Central memory CD8-positive, alpha-beta T cell (primary cell): Measurements from ENCODE around the gene RNF168.
"Not testable (repeated sequence)": the region's sequence is repeated elsewhere in the genome, so short reads cannot be mapped to it uniquely, and the experiment has no call there.

Source experiments
- ATAC-seq: fragments of 150-1000 bp; cut with Tn5 transposase; replicated peaks from 2 replicates; pipeline ENCODE4 v1.10.0; 2022; ENCODE audit warnings: mild to moderate bottlenecking, moderate FRiP score, moderate number of reproducible peaks; ENCODE audit not compliant: poor library complexity, severe bottlenecking; ENCODE audit errors: extremely low read depth
- DNase-seq, 2 donors: peaks; one replicate each; pipeline ENCODE4 v3.0.0; 2021; ENCODE audit warnings: low spot score in 2 of 2
- H3K27ac Mint-ChIP-seq: one replicate; pipeline ENCODE4 v1.8.0; 2022; ENCODE audit warnings: low read depth, mild to moderate bottlenecking, moderate library complexity, mixed read lengths
- H3K27me3 Mint-ChIP-seq: one replicate; pipeline ENCODE4 v1.8.0; 2022; ENCODE audit warnings: mixed read lengths
- H3K36me3 Mint-ChIP-seq: one replicate; pipeline ENCODE4 v1.8.0; 2022; ENCODE audit warnings: mild to moderate bottlenecking, moderate library complexity, mixed read lengths; ENCODE audit not compliant: insufficient read depth
- H3K4me1 Mint-ChIP-seq: one replicate; pipeline ENCODE4 v1.8.0; 2022; ENCODE audit warnings: mixed read lengths
- H3K4me3 Mint-ChIP-seq: one replicate; pipeline ENCODE4 v1.8.0; 2022; ENCODE audit warnings: mild to moderate bottlenecking, moderate library complexity, mixed read lengths
- H3K9me3 Mint-ChIP-seq: one replicate; pipeline ENCODE4 v1.8.0; 2022; ENCODE audit warnings: mixed read lengths

The RNF168 gene

DNA sequence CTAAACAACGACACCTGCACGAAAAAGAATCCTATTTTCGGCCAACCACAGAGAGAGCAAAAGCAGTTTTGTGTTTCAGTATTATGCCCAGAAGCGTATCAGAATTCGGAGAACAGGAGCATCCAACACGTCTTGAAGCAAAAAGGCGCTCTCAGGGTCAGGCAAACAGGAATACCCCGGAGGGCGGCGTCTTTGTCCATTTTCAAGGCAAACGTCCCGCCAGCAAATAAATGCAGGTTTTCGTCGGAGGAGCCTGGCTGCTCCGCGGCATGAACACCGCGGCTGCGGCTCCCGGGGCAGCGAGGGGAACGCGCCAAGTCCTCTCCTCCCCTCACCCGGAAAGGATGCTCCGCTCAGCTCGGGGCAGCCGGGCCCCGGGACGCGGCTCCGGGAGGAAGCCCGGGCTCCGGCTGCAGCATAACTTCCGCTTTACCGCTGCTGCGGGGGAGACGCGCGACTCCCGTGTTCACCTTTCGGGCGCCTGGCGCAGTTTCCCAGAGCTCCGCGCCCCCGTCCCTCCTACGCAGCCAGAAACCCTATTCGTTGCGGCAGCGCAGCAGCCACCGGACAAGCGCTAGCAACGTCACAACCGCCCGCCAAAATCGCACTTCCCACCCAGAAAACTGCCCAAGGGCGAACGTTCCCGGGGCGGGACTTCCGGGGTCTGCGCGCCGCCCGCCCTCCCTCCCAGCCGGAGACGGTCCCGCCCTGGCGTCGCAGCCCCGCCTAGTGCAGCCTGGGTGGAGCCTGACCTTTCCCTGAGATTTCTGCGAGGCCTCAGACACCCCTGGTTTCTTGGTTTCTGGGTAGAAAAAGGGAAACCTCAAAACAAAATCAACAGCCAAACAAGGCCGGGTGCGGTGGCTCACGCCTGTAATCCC lies at the start of gene RNF168:
RNF168 (minus strand) TSS at position 573 of the 881 bp plus-strand sequence. CDS start 595 bp downstream, outside the sequence.
- Mint-ChIP-seq H3K4me3 (peak within 1 kb of the TSS; percentile 97), H3K4me1 (peaks cover 39% of the 10 kb centered on the region), H3K9me3 (no peaks in the 10 kb centered on the region), H3K27me3 (no peaks in the 10 kb centered on the region), H3K36me3 (peaks cover 20% of the 10 kb centered on the region), H3K27ac (peak within 1 kb of the TSS; percentile 90)
- peak; percentile 76 for DNase-seq
- ATAC-seq: peak; percentile 71

DNA sequence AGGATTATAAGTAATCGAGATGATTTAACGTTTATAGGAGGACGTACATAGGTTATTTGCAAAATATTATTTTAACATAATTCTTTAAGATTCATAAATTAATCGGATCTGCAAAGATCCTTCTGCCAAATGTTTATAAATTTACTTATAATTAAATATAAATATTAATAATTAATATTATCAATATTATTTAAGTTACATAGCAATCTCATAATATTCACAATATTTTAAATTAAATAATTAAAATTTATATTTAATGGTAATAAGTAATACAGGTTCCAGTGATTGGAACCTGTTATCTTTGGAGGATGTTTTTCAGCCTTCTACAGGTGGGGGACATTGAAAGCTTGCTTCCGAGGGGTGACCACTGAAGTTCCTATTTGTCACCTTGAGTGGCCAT lies 48.7 kb upstream of the RNF168 start:
- Mint-ChIP-seq H3K9me3 (peaks cover 15% of the 10 kb centered on the region), H3K27ac (no peak overlapping the region), H3K27me3 (no peaks in the 10 kb centered on the region), H3K36me3 (peaks cover 12% of the 10 kb centered on the region), H3K4me1 (no peaks in the 10 kb centered on the region), H3K4me3 (no peak overlapping the region)
- DNase-seq (no peak), ATAC-seq (no peak)

DNA sequence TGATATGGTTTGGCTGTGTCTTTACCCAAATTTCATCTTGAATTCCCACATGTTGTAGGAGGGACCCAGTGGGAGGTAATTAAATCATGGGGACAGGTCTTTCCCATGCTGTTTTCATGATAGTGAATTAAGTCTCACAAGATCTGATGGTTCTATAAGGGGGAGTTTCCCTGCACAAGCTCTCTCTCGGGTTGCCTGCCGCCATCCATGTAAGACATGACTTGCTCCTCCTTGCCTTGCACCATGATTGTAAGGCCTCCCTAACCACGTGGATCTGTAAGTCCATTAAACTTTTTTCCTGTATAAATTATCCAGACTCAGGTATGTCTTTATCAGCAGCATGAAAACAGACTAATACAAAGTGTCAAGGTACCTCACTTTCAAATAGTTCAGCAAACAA lies 46.6 kb upstream of the RNF168 start:
- not testable (repeated sequence) for H3K36me3 Mint-ChIP-seq, H3K4me1 Mint-ChIP-seq, H3K27me3 Mint-ChIP-seq, DNase-seq, ATAC-seq, H3K27ac Mint-ChIP-seq, H3K4me3 Mint-ChIP-seq
- H3K9me3 Mint-ChIP-seq: peaks cover 15% of the 10 kb centered on the region

- not testable (repeated sequence) for H3K4me1 Mint-ChIP-seq, DNase-seq, H3K27ac Mint-ChIP-seq, H3K4me3 Mint-ChIP-seq, H3K27me3 Mint-ChIP-seq, ATAC-seq, H3K36me3 Mint-ChIP-seq
- H3K9me3 Mint-ChIP-seq: peaks cover 15% of the 10 kb centered on the region
Observed at GRCh38 chr3:196549312-196549711, 45.7 kb upstream of the RNF168 start.

DNA sequence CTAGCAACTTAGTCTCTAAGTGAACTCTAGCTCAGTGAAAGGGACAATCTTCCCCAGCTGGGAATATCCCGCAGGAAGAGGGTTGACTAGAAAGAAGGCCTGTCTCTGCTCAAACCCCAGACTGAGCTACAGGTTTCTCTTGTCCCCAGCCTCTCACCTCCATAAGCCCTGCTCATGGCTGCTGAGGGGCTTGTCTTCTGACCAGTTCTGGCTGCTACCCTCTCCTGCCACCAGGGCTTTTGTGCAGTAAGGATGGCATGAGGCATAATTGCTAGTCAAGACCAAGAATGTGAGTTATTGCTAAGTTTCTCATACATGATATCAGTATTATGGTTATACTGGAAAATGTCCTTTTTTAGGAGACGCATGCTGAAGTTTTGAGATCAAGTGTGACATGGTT lies 43.5 kb upstream of the RNF168 start:
- Mint-ChIP-seq H3K27me3 (peaks cover 8% of the 10 kb centered on the region), H3K27ac (no peak overlapping the region), H3K9me3 (peaks cover 15% of the 10 kb centered on the region), H3K36me3 (no peaks in the 10 kb centered on the region), H3K4me3 (no peak overlapping the region), H3K4me1 (no peaks in the 10 kb centered on the region)
- DNase-seq (no peak), ATAC-seq (no peak)

DNA sequence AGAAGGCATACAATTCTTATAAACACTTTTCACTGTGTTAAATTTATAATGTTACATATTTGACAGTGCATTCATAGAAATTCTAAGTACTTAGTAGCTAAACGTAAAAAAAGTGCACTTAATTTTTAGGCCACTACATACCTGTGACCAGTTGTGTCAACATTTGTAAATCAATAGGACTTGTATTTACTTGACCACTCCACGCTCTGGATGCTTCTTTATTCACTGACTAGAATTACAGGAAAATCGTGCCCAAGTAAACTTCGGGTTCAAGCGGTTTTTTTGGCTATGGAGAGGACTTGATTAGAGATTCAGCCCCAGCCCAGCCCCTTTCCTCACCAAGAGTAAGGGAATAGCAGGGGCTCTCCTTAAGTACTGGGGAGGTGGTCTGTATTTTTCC lies 43.0 kb upstream of the RNF168 start:
- H3K4me3 Mint-ChIP-seq: no peak overlapping the region
- peaks cover 15% of the 10 kb centered on the region for H3K9me3 Mint-ChIP-seq
- peaks cover 8% of the 10 kb centered on the region for H3K27me3 Mint-ChIP-seq
- ATAC-seq (no peak), DNase-seq (no peak)
- H3K36me3 Mint-ChIP-seq: no peaks in the 10 kb centered on the region
- no peaks in the 10 kb centered on the region for H3K4me1 Mint-ChIP-seq
- H3K27ac Mint-ChIP-seq: no peak overlapping the region

DNA sequence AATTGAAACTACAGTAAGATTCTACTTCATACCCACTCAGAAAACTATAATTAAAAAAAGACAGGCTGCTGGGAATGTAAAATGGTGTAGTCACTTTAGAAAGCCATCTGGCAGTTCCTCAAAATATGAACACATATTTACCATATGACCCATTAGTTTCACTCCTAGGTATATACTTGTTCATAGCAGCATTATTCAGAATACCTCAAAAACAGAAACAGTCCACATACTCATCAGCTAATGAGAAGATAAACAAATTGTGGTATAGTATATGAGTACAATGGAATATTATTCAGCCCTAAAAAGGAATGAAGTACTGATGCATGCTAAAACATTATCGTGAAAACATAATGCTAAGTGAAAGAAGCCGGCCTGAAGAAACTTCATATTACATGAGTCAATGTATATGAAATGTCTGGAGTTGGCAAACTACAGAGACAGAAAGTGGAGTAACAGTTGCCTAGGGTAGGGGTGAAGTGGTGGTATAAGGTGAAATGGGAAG lies 41.0 kb upstream of the RNF168 start:
- H3K27ac Mint-ChIP-seq: no peak overlapping the region
- H3K27me3 Mint-ChIP-seq: peaks cover 8% of the 10 kb centered on the region
- peaks cover 7% of the 10 kb centered on the region for H3K9me3 Mint-ChIP-seq
- H3K4me3 Mint-ChIP-seq: no peak overlapping the region
- no peaks in the 10 kb centered on the region for H3K4me1 Mint-ChIP-seq
- no peak for ATAC-seq
- DNase-seq: no peak
- no peaks in the 10 kb centered on the region for H3K36me3 Mint-ChIP-seq

- H3K4me3 Mint-ChIP-seq: no peak overlapping the region
- H3K27ac Mint-ChIP-seq: no peak overlapping the region
- H3K4me1 Mint-ChIP-seq: no peaks in the 10 kb centered on the region
- DNase-seq: no peak
- peaks cover 8% of the 10 kb centered on the region for H3K27me3 Mint-ChIP-seq
- no peaks in the 10 kb centered on the region for H3K36me3 Mint-ChIP-seq
- H3K9me3 Mint-ChIP-seq: no peaks in the 10 kb centered on the region
- ATAC-seq: no peak
Observed at GRCh38 chr3:196541684-196542445, 38.3 kb upstream of the RNF168 start.

- DNase-seq (peak; percentile 33 to 58), ATAC-seq (no peak)
- H3K27ac Mint-ChIP-seq: no peak overlapping the region
- H3K9me3 Mint-ChIP-seq: no peaks in the 10 kb centered on the region
- peaks cover 13% of the 10 kb centered on the region for H3K27me3 Mint-ChIP-seq
- peaks cover 3% of the 10 kb centered on the region for H3K36me3 Mint-ChIP-seq
- H3K4me3 Mint-ChIP-seq: no peak overlapping the region
- H3K4me1 Mint-ChIP-seq: no peaks in the 10 kb centered on the region
Observed at GRCh38 chr3:196537319-196537984, 33.9 kb upstream of the RNF168 start.

DNA sequence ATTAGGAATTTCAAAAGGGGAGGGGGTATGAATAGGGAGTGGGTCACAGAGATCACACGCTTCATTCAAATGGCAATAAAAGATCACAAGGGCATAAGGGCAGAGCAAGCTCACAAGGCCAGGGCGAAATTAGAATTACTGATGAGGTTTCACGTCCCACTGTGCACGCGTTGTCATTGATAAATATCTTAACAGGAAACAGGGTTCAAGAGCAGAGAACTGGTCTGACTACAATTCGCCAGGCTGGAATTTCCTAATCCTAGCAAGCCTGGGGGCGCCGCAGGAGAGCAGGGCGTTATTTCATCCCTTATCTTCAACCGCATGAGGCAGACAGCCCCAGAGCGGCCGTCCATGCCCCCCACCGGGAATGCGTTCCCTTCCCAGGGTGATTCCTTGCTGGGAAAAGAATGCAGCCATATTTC lies 29.7 kb upstream of the RNF168 start:
- no peak for DNase-seq
- peaks cover 27% of the 10 kb centered on the region for H3K27me3 Mint-ChIP-seq

GRCh38 chr3:196531418-196531817 lies 27.9 kb upstream of the RNF168 start:
- Mint-ChIP-seq H3K36me3 (peaks cover 6% of the 10 kb centered on the region), H3K4me3 (no peak overlapping the region), H3K4me1 (no peaks in the 10 kb centered on the region), H3K27ac (no peak overlapping the region), H3K27me3 (peaks cover 27% of the 10 kb centered on the region), H3K9me3 (no peaks in the 10 kb centered on the region)
- DNase-seq (no peak), ATAC-seq (no peak)

More for the DNA sequence above, 29.7 kb upstream of the RNF168 start:
- no peaks in the 10 kb centered on the region for H3K4me1 Mint-ChIP-seq
- no peaks in the 10 kb centered on the region for H3K9me3 Mint-ChIP-seq
- H3K36me3 Mint-ChIP-seq: peaks cover 6% of the 10 kb centered on the region
- ATAC-seq: no peak
- no peak overlapping the region for H3K4me3 Mint-ChIP-seq
- no peak overlapping the region for H3K27ac Mint-ChIP-seq

DNA sequence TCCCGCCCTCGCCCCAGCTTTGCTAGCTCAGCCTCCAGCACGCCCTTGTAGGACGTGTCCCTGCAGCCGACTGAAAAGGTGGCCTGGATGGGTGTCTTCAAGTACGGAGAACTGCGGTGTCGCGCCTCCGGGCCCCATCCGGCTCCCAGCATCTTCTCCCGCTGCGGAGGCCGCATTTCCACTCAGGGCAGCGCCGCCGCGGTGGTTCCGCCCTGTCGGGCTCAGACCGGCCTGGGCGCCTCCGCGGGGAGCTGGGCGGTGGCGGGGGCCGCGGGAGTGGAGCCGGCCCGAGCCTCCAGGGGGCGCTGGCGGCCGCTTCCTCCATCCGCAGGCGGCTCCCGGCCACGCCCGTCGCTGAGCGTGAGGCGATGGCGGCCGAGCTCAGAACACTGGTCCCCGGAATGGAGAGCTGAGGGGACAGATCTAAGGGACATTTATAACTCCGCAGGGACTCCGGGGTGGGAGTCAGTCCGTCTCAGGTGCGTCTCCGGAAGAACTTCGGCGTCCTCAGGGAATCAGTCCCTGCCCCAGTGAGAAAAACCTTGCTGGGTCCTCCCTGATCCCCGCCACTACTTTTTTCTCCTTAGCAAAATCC lies 25.2 kb upstream of the RNF168 start:
- Mint-ChIP-seq H3K4me1 (no peaks in the 10 kb centered on the region), H3K27me3 (peaks cover 26% of the 10 kb centered on the region), H3K27ac (peak overlapping the region; percentile 74), H3K4me3 (peak overlapping the region; percentile 57), H3K9me3 (no peaks in the 10 kb centered on the region), H3K36me3 (peaks cover 6% of the 10 kb centered on the region)
- peak; percentile 92 for ATAC-seq
- peak; percentile 64 to 86 for DNase-seq
